Pancreas (tissue), 10 donors: Measurements from ENCODE around the gene BUB3. TPM values are rescaled to one million over a fixed set of nuclear protein-coding genes. Genes with fewer than 3 reads are reported as not detected.

Experiments
- ATAC-seq, 4 donors: fragments of 200-7000 bp; cut with Tn5 transposase; one replicate each; pipeline versions ENCODE4 v1.8.0 to v1.9.1; 2020; ENCODE audit warnings: mild to moderate bottlenecking in 4 of 4, moderate library complexity in 4 of 4
- DNase-seq, 6 donors: peaks; one replicate each; pipeline ENCODE4 v3.0.0-alpha.2; 2020
- FAIRE-seq: peaks from 2 replicates; lab custom pipeline; 2012; peaks lifted over from hg19 to GRCh38; lab: Jason Lieb, UNC
- H3K27ac ChIP-seq, 4 donors: fragments of 200-600 bp; sonication (generic); 1 replicate in 3 of 4; 2 replicates in 1 of 4; pipeline versions ENCODE4 v1.5.0 to v1.8.0; 2020
- H3K27me3 ChIP-seq, 4 donors: fragments of 200-600 bp; one replicate each; pipeline ENCODE4 v1.8.0; 2021
- H3K36me3 ChIP-seq, 3 donors: fragments of 200-600 bp; sonication (generic) in 1 of 3; one replicate each; pipeline versions ENCODE4 v1.5.0 to v1.8.0; 2020 to 2021
- H3K4me1 ChIP-seq, 3 donors: fragments of 200-600 bp; one replicate each; pipeline ENCODE4 v1.8.0; 2021
- H3K4me3 ChIP-seq, 4 donors: fragments of 200-600 bp; sonication (generic) in 2 of 4; one replicate each; pipeline versions ENCODE4 v1.5.0 to v1.8.0; 2020 to 2021
- H3K9me3 ChIP-seq, 4 donors: fragments of 200-600 bp; one replicate each; pipeline ENCODE4 v1.8.0; 2021
- WGBS, 2 donors: extraction: QIAGEN DNeasy Blood & Tissue Kit; methylation state at CpG; one replicate each; pipeline ENCODE4 v1.1.7; 2013; 5-methylcytosine and 5-hydroxymethylcytosine counted together
- intact Hi-C, 3 donors: fragments of 100-400 bp; cut with DNase I; formaldehyde crosslinking; loops; one replicate each; pipeline versions ENCODE4 v1.11.1 to v1.14.2; 2022
- polyA plus RNA-seq, 2 donors: library from polyadenylated mRNA; stranded (reverse); fragments of 200-250 nt; gene quantifications; one replicate each; pipeline ENCODE4 v1.2.3, GENCODE V29; 2013
- total RNA-seq, 6 donors: library from RNA; stranded (reverse); fragmentation: NEBNext Ultra II Directional in 4 of 6; extraction: Animal tissue kit (Norgen Biotek cat#: 25700) in 4 of 6; gene quantifications; one replicate each; pipeline versions ENCODE4 v1.2.1 to v1.2.4, GENCODE V29; 2021 to 2023
- TF ChIP-seq, protein P1 (sequence below), 4 donors: fragments of 200-600 bp; sonication (generic) in 3 of 4; IDR thresholded peaks; one replicate each; pipeline versions ENCODE4 v1.5.0 to v1.8.0; 2021; ENCODE audit warnings: antibody characterized with exemption in 4 of 4
- donor health status: healthy with polysubstance abuse.
- donor health status: DM: no; HTN: no; CAD: no; lungs with moderate emphysema.
- donor health status: DM: no; HTN: no; CAD: no.
- donor health status: control.
- donor health status: control.
- donor health status: Bipolar disorder and iron deficiency.
- donor health status: DM: yes; HTN: yes; CAD: no.
- donor health status: DM: no; HTN: no; CAD: no.
- donor health status: DM: no; HTN: no; CAD: no.
- donor health status: DM: yes; HTN: yes; CAD: no.

BUB3 gene
- total and polyA plus RNA-seq, 8 donors, result 10.0 to 33.8 (median 23.0) TPM

DNA sequence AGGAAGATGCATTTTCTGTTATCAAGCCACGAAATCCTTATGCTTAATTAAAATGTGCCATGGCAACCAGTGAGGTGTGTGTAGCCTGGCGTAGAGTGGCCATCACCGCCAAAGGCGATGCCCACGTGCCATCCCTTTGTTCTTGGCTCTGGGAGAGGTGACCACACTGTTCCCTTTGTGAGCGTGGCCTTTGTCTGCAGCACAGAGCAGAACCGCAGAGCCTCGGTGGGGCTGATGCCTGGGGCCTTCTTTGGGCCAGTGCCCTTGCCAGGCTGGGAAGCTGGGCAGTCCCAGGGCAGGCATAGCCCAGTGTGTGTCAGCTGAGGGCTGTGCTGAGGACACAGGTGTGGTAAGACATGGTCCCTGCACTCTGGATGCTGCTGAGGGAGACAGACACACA lies 48.3 kb downstream of the BUB3 start:
- H3K36me3 ChIP-seq, result no peaks in the 10 kb centered on the region
- FAIRE-seq (no peak), DNase-seq (no peak), ATAC-seq (no peak)
- H3K27me3 ChIP-seq, result no peaks in the 10 kb centered on the region
- intact Hi-C loops, result no loop called here
- H3K4me1 ChIP-seq, result no peaks in the 10 kb centered on the region
- TF ChIP-seq, protein P1, sequence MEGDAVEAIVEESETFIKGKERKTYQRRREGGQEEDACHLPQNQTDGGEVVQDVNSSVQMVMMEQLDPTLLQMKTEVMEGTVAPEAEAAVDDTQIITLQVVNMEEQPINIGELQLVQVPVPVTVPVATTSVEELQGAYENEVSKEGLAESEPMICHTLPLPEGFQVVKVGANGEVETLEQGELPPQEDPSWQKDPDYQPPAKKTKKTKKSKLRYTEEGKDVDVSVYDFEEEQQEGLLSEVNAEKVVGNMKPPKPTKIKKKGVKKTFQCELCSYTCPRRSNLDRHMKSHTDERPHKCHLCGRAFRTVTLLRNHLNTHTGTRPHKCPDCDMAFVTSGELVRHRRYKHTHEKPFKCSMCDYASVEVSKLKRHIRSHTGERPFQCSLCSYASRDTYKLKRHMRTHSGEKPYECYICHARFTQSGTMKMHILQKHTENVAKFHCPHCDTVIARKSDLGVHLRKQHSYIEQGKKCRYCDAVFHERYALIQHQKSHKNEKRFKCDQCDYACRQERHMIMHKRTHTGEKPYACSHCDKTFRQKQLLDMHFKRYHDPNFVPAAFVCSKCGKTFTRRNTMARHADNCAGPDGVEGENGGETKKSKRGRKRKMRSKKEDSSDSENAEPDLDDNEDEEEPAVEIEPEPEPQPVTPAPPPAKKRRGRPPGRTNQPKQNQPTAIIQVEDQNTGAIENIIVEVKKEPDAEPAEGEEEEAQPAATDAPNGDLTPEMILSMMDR (IDR thresholded peaks at IDR 0.05), result no peak
- no peak overlapping the region for H3K4me3 ChIP-seq
- 87 to 94% methylated on average over 8 of the region's 8 CpGs for WGBS, 2 donors
- no peak overlapping the region for H3K27ac ChIP-seq
- no peaks in the 10 kb centered on the region for H3K9me3 ChIP-seq

DNA sequence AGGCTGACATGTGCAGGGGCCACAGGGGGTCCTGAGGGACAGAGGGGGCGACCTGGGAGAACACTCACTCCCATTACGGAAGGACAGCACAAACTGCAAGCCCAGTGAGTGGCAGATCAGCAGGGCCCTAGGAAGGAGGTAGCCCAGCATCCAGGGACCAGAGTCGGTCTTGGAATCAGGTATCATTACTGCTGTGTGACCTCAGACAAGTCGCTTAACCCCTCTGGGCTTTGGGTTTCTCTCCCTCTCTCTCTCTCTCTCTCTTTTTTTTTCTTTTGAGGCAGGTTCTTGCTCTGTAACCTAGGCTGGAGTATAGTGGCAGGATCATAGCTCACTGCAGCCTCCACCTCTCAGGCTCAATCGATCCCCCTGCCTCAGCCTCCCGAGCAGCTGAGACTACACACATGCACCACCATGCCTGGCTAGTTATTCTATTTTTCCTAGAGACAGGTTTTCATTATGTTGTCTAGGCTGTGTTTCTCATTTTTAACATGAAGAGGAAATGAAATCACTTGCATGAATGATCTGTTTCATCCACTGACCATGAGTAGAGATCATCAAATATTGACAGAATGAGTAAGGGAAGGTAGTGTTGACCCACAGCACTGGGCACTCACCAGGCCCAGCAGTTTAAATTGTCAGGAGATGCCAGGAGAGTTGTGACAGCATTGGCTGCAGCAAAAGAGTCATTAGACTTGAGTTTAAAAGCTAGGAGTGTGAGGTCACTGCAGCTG lies 49.4 kb downstream of the BUB3 start:
- no peak overlapping the region for H3K4me3 ChIP-seq
- H3K36me3 ChIP-seq, result no peaks in the 10 kb centered on the region
- no peak overlapping the region for H3K27ac ChIP-seq
- no peak for FAIRE-seq
- H3K9me3 ChIP-seq, result no peaks in the 10 kb centered on the region
- peak in 2 of 6 donors; percentile 14 to 19 for DNase-seq
- TF ChIP-seq, protein P1 (IDR thresholded peaks at IDR 0.05), result no peak
- WGBS, 2 donors, result 86 to 87% methylated on average over 6 of the region's 6 CpGs
- intact Hi-C loops, result no loop called here
- peak in 3 of 4 donors; percentile 86 to 95 (median 86) for ATAC-seq
- no peaks in the 10 kb centered on the region for H3K27me3 ChIP-seq
- no peaks in the 10 kb centered on the region for H3K4me1 ChIP-seq

DNA sequence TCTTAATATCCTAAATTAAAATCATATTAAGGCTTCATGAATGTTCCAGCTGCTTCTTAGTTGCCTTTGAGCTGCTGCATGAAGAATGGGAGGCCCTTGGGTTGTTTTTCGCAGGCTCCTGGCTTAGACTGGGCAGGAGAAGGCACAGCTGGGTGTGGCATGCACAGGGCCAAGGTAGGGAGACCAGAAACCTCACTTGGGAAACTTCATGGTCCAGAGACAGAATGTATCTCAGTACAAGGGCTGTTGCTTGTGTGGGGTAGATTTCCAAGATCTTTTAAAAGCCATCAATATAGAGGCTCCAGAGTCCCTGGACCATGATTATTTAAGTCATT lies 49.9 kb downstream of the BUB3 start:
- FAIRE-seq (no peak), DNase-seq (no peak), ATAC-seq (no peak)
- no peak overlapping the region for H3K4me3 ChIP-seq
- intact Hi-C loops, result no loop called here
- H3K4me1 ChIP-seq, result no peaks in the 10 kb centered on the region
- no peaks in the 10 kb centered on the region for H3K9me3 ChIP-seq
- WGBS, 2 donors, result 90 to 96% methylated on average over 1 of the region's 1 CpG
- TF ChIP-seq, protein P1 (IDR thresholded peaks at IDR 0.05), result no peak
- H3K36me3 ChIP-seq, result no peaks in the 10 kb centered on the region
- H3K27ac ChIP-seq, result no peak overlapping the region
- no peaks in the 10 kb centered on the region for H3K27me3 ChIP-seq

DNA sequence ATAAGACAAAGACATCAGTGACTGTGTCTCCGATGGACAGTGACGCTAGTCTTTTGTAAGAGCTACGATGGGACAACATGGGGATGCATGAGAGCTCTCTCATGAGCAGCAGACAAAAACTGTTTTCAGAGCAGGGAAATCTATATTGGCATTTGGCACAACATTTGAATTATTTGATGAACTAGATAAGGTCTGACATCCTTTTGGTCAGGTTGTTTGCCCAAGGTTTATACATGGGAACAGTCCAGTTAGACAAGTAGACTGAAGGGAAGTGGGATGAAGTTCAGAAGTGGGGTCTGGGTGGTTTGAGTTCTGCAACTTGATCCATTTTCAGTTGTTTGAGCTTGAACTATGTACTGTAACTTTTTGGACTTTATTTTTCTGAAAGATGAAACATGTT lies 50.8 kb downstream of the BUB3 start:
- Histone ChIP-seq H3K4me1 (no peaks in the 10 kb centered on the region), H3K4me3 (no peak overlapping the region), H3K27ac (no peak overlapping the region), H3K36me3 (no peaks in the 10 kb centered on the region), H3K9me3 (no peaks in the 10 kb centered on the region), H3K27me3 (no peaks in the 10 kb centered on the region)
- no peak for FAIRE-seq
- no peak for DNase-seq
- intact Hi-C loops, result no loop called here
- TF ChIP-seq, protein P1 (IDR thresholded peaks at IDR 0.05), result no peak
- ATAC-seq, result no peak
- 89 to 96% methylated on average over 3 of the region's 3 CpGs for WGBS, 2 donors

DNA sequence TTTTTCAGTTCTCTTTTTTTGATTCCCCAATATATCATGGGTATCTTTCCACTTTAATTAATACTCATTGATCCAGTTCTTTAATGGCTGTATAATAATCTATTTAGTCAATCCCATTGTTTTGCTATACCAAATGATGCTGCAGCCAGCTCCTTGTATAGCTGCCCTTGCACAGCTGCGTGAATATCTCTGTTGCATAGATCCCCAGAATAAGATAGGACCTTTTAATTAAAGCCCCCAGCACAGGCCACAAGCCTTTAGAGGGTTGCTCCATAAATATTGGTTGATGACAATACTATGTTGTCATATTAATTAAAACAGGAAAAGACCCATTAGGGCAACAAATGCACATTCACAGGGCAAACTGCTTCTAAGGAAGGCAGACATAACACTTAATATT lies 57.9 kb downstream of the BUB3 start:
- Histone ChIP-seq H3K4me1 (no peaks in the 10 kb centered on the region), H3K36me3 (no peaks in the 10 kb centered on the region), H3K4me3 (no peak overlapping the region), H3K27me3 (no peaks in the 10 kb centered on the region), H3K9me3 (peaks cover 0 to 7% (median 0%) of the 10 kb centered on the region in 4 donors), H3K27ac (no peak overlapping the region)
- WGBS, 2 donors, result 85 to 94% methylated on average over 1 of the region's 1 CpG
- ATAC-seq (no peak), DNase-seq (no peak), FAIRE-seq (no peak)
- intact Hi-C loops, result no loop called here
- TF ChIP-seq, protein P1 (IDR thresholded peaks at IDR 0.05), result no peak
